ENCODE results near the gene PDK3.

GRCh38 chrX:24487571-24487970, 22.5 kb downstream of the PDK3 start:
- TF ChIP-seq POLR2A (IDR thresholded peaks at IDR 0.05), result no peak
- TF ChIP-seq CTCF (IDR thresholded peaks at IDR 0.05), result no peak
